Measurements from ENCODE around the gene SNRPB. TPM values are rescaled to one million over a fixed set of nuclear protein-coding genes. Genes with fewer than 3 reads are reported as not detected.
A peak's percentile ranks its signal among the peaks of the same experiment; 100 is the strongest.

The SNRPB gene
- total RNA-seq, 1 donor from 2014 or later, result 546 TPM

GRCh38 chr20:2451939-2452732, 18.5 kb downstream of the SNRPB start:
- no peak overlapping the region for H3K4me3 ChIP-seq (ENCODE audit: low read depth, low read length)
- peaks cover 2% of the 10 kb centered on the region for H3K27me3 ChIP-seq (ENCODE audit: control insufficient read depth, insufficient read depth, low read length)
- DNase-seq (ENCODE audit: low read depth), result peak; percentile 5
- peak; percentile 90 for TF ChIP-seq CTCF (IDR thresholded peaks at IDR 0.05; ENCODE audit: insufficient read depth, low read length, poor library complexity, severe bottlenecking)
- no peaks in the 10 kb centered on the region for H3K36me3 ChIP-seq (ENCODE audit: control insufficient read depth, insufficient read depth, low read length)

GRCh38 chr20:2451422-2451821, 19.2 kb downstream of the SNRPB start:
- no peak for TF ChIP-seq CTCF (IDR thresholded peaks at IDR 0.05; ENCODE audit: insufficient read depth, low read length, poor library complexity, severe bottlenecking)
- H3K36me3 ChIP-seq (ENCODE audit: control insufficient read depth, insufficient read depth, low read length), result no peaks in the 10 kb centered on the region
- no peak overlapping the region for H3K4me3 ChIP-seq (ENCODE audit: low read depth, low read length)
- H3K27me3 ChIP-seq (ENCODE audit: control insufficient read depth, insufficient read depth, low read length), result peaks cover 2% of the 10 kb centered on the region
- no peak for DNase-seq (ENCODE audit: low read depth)

GRCh38 chr20:2449386-2449785, 21.2 kb downstream of the SNRPB start:
- TF ChIP-seq CTCF (IDR thresholded peaks at IDR 0.05; ENCODE audit: insufficient read depth, low read length, poor library complexity, severe bottlenecking), result no peak
- DNase-seq (ENCODE audit: low read depth), result no peak
- Histone ChIP-seq H3K36me3 (ENCODE audit: control insufficient read depth, insufficient read depth, low read length) (no peaks in the 10 kb centered on the region), H3K27me3 (ENCODE audit: control insufficient read depth, insufficient read depth, low read length) (peaks cover 2% of the 10 kb centered on the region), H3K4me3 (ENCODE audit: low read depth, low read length) (no peak overlapping the region)

GRCh38 chr20:2446845-2447244, 23.7 kb downstream of the SNRPB start:
- DNase-seq (ENCODE audit: low read depth), result no peak
- no peak for TF ChIP-seq CTCF (IDR thresholded peaks at IDR 0.05; ENCODE audit: insufficient read depth, low read length, poor library complexity, severe bottlenecking)
- Histone ChIP-seq H3K27me3 (ENCODE audit: control insufficient read depth, insufficient read depth, low read length) (no peaks in the 10 kb centered on the region), H3K4me3 (ENCODE audit: low read depth, low read length) (no peak overlapping the region), H3K36me3 (ENCODE audit: control insufficient read depth, insufficient read depth, low read length) (no peaks in the 10 kb centered on the region)

GRCh38 chr20:2431185-2431584, 39.4 kb downstream of the SNRPB start:
- H3K27me3 ChIP-seq (ENCODE audit: control insufficient read depth, insufficient read depth, low read length), result no peaks in the 10 kb centered on the region
- no peak for TF ChIP-seq CTCF (IDR thresholded peaks at IDR 0.05; ENCODE audit: insufficient read depth, low read length, poor library complexity, severe bottlenecking)
- DNase-seq (ENCODE audit: low read depth), result no peak

GRCh38 chr20:2430538-2430937, 40.1 kb downstream of the SNRPB start:
- no peak overlapping the region for H3K4me3 ChIP-seq (ENCODE audit: low read depth, low read length)
- H3K36me3 ChIP-seq (ENCODE audit: control insufficient read depth, insufficient read depth, low read length), result no peaks in the 10 kb centered on the region
- H3K27me3 ChIP-seq (ENCODE audit: control insufficient read depth, insufficient read depth, low read length), result no peaks in the 10 kb centered on the region
- DNase-seq (ENCODE audit: low read depth), result no peak
- TF ChIP-seq CTCF (IDR thresholded peaks at IDR 0.05; ENCODE audit: insufficient read depth, low read length, poor library complexity, severe bottlenecking), result no peak

More at GRCh38 chr20:2431185-2431584, 39.4 kb downstream of the SNRPB start:
- no peak overlapping the region for H3K4me3 ChIP-seq (ENCODE audit: low read depth, low read length)
- H3K36me3 ChIP-seq (ENCODE audit: control insufficient read depth, insufficient read depth, low read length), result no peaks in the 10 kb centered on the region
